ENCODE results near the gene DOK3. TPM values are rescaled to one million over a fixed set of nuclear protein-coding genes. Genes with fewer than 3 reads are reported as not detected.

DOK3 gene
- total RNA-seq, 1 experiment from 2014 or later, result 12.4 TPM

- DNase-seq (ENCODE audit: low read depth, low spot score), result no peak
- Histone ChIP-seq H3K27ac (ENCODE audit: low read length) (peak overlapping the region; percentile 79), H3K4me3 (ENCODE audit: low read depth in 2 of 2, low read length in 2 of 2) (peak overlapping the region; percentile 75 to 78), H3K27me3 (ENCODE audit: control insufficient read depth, insufficient read depth, low read length) (no peaks in the 10 kb centered on the region), H3K4me1 (ENCODE audit: control insufficient read depth, insufficient read depth, low read length) (peaks cover 34% of the 10 kb centered on the region), H3K36me3 (ENCODE audit: control insufficient read depth, insufficient read depth, low read length) (no peaks in the 10 kb centered on the region; the same call in 1 of the 2 replicates), H3K9me3 (ENCODE audit: control insufficient read depth, insufficient read depth, low read depth, low read length) (no peaks in the 10 kb centered on the region)
- TF ChIP-seq SIN3A (IDR thresholded peaks at IDR 0.05; ENCODE audit: borderline replicate concordance, insufficient read depth, low read depth, low read length) (no peak), POLR2AphosphoS5 (IDR thresholded peaks at IDR 0.05; ENCODE audit: low read depth, low read length) (no peak), TCF7L2 (IDR thresholded peaks at IDR 0.05; ENCODE audit: low read depth, low read length) (no peak), CTCF (IDR thresholded peaks at IDR 0.05) (no peak)
- TF ChIP-seq, protein P1, sequence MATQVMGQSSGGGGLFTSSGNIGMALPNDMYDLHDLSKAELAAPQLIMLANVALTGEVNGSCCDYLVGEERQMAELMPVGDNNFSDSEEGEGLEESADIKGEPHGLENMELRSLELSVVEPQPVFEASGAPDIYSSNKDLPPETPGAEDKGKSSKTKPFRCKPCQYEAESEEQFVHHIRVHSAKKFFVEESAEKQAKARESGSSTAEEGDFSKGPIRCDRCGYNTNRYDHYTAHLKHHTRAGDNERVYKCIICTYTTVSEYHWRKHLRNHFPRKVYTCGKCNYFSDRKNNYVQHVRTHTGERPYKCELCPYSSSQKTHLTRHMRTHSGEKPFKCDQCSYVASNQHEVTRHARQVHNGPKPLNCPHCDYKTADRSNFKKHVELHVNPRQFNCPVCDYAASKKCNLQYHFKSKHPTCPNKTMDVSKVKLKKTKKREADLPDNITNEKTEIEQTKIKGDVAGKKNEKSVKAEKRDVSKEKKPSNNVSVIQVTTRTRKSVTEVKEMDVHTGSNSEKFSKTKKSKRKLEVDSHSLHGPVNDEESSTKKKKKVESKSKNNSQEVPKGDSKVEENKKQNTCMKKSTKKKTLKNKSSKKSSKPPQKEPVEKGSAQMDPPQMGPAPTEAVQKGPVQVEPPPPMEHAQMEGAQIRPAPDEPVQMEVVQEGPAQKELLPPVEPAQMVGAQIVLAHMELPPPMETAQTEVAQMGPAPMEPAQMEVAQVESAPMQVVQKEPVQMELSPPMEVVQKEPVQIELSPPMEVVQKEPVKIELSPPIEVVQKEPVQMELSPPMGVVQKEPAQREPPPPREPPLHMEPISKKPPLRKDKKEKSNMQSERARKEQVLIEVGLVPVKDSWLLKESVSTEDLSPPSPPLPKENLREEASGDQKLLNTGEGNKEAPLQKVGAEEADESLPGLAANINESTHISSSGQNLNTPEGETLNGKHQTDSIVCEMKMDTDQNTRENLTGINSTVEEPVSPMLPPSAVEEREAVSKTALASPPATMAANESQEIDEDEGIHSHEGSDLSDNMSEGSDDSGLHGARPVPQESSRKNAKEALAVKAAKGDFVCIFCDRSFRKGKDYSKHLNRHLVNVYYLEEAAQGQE (IDR thresholded peaks at IDR 0.05; ENCODE audit: insufficient read depth in 1 of 2, low read depth in 2 of 2, low read length in 1 of 2), result no peak
- BruUV-seq (replicated peaks), result no TSS peak
- in situ Hi-C loops (cut with HindIII; ENCODE audit: low pct_unique_long_range_greater_than_20kb, low sequenced_read_pairs) (no loop called here), intact Hi-C loops (cut with micrococcal nuclease; ENCODE audit: unreplicated experiment) (no loop called here)
- ChIA-PET POLR2A (interaction anchor here (0.5 to 1.2 kb wide), 2 partner anchors 11 to 25 kb away, joined by 4 to 6 read pairs; partner anchors contain the start of gene PDLIM7), CTCF (interaction anchor here (0.7 kb wide), 1 partner anchor 14 kb away, joined by 6 read pairs; no protein-coding TSS in a partner anchor)
- ATAC-seq, result no peak
Measured at GRCh38 chr5:177471610-177472356, 37.8 kb downstream of the DOK3 start.

DNA sequence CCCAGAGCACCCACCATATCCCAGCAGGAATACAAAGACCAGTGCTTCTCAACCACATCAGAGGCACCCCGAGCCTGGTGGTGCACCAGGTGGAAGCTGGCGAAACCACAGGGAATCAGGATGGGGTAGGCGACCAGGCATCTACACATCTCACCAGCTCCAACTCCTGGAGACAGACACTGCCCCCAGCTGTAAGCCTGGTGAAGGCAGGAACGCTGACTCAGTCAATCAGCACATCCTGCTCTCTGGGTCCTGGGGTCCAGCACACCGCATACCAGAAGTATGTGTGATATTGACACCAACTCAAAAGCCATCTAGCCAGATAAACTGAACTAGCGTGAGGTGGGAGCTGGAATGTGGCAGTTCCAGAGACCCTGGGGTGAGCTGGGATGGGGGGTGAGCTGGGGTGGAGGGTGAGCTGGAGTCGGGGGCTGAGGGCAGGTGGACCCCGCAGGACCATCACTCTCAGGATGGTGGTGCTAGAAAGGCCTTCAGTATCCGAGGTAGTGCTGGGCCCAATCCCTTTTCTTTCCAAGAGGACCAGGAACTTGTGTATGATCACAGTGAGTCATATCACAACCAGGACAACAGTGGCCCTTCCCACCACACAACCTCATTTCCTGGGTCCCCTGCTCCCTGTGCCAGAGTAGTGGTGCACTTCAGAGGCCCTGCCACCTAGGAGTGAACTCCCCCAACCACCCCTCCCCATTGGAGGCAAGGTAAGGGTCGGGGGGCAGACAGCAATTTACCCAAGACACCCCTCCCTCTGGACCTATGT lies 38.7 kb downstream of the DOK3 start:
- H3K27me3 ChIP-seq (ENCODE audit: control insufficient read depth, insufficient read depth, low read length), result no peaks in the 10 kb centered on the region
- no peaks in the 10 kb centered on the region; the same call in 1 of the 2 replicates for H3K36me3 ChIP-seq (ENCODE audit: control insufficient read depth, insufficient read depth, low read length)
- intact Hi-C loops (cut with micrococcal nuclease; ENCODE audit: unreplicated experiment), result no loop called here
- POLR2A ChIA-PET, result no interaction called here
- H3K27ac ChIP-seq (ENCODE audit: low read length), result no peak overlapping the region; the same call in 1 of the 2 replicates
- ATAC-seq (no peak), DNase-seq (ENCODE audit: low read depth, low spot score) (no peak)
- BruUV-seq (replicated peaks), result TSS peak; percentile 37
- no peaks in the 10 kb centered on the region for H3K9me3 ChIP-seq (ENCODE audit: control insufficient read depth, insufficient read depth, low read depth, low read length)
- in situ Hi-C loops (cut with HindIII; ENCODE audit: low pct_unique_long_range_greater_than_20kb, low sequenced_read_pairs), result no loop called here
- no peak overlapping the region for H3K4me3 ChIP-seq (ENCODE audit: low read depth in 2 of 2, low read length in 2 of 2)
- CTCF ChIA-PET, result no interaction called here
- no peak for TF ChIP-seq POLR2AphosphoS5 (IDR thresholded peaks at IDR 0.05; ENCODE audit: low read depth, low read length)
- H3K4me1 ChIP-seq (ENCODE audit: control insufficient read depth, insufficient read depth, low read length), result peaks cover 34% of the 10 kb centered on the region
